Panc1 (cell line): Measurements from ENCODE around the gene GNB2.

Experiments used
- CTCF ChIP-seq: fragments of 450-650 bp; IDR thresholded peaks from 2 replicates; pipeline ENCODE4 v1.5.1; 2017; ENCODE audit warnings: mild to moderate bottlenecking
- POLR2AphosphoS5 ChIP-seq: IDR thresholded peaks from 2 replicates; pipeline ENCODE4 v1.6.1; 2012; ENCODE audit warnings: mild to moderate bottlenecking, low read depth, low read length, moderate library complexity
- SIN3A ChIP-seq: IDR thresholded peaks from 2 replicates; pipeline ENCODE4 v1.6.1; 2012; ENCODE audit warnings: low read depth, mild to moderate bottlenecking, low read length, moderate library complexity, borderline replicate concordance; ENCODE audit not compliant: insufficient read depth
- TF ChIP-seq, protein P1 (sequence below), 2 experiments: IDR thresholded peaks; 2 replicates each; pipeline ENCODE4 v1.6.1; 2011 to 2012; ENCODE audit warnings: low read depth in 2 of 2, control low read depth in 1 of 2, low read length in 1 of 2, mild to moderate bottlenecking in 1 of 2, moderate library complexity in 1 of 2; ENCODE audit not compliant: insufficient read depth in 1 of 2

GRCh38 chr7:100623951-100624824 lies 49.4 kb upstream of the GNB2 start:
- TF ChIP-seq SIN3A, result no peak
- no peak for TF ChIP-seq CTCF
- TF ChIP-seq POLR2AphosphoS5, result no peak
- TF ChIP-seq, protein P1, sequence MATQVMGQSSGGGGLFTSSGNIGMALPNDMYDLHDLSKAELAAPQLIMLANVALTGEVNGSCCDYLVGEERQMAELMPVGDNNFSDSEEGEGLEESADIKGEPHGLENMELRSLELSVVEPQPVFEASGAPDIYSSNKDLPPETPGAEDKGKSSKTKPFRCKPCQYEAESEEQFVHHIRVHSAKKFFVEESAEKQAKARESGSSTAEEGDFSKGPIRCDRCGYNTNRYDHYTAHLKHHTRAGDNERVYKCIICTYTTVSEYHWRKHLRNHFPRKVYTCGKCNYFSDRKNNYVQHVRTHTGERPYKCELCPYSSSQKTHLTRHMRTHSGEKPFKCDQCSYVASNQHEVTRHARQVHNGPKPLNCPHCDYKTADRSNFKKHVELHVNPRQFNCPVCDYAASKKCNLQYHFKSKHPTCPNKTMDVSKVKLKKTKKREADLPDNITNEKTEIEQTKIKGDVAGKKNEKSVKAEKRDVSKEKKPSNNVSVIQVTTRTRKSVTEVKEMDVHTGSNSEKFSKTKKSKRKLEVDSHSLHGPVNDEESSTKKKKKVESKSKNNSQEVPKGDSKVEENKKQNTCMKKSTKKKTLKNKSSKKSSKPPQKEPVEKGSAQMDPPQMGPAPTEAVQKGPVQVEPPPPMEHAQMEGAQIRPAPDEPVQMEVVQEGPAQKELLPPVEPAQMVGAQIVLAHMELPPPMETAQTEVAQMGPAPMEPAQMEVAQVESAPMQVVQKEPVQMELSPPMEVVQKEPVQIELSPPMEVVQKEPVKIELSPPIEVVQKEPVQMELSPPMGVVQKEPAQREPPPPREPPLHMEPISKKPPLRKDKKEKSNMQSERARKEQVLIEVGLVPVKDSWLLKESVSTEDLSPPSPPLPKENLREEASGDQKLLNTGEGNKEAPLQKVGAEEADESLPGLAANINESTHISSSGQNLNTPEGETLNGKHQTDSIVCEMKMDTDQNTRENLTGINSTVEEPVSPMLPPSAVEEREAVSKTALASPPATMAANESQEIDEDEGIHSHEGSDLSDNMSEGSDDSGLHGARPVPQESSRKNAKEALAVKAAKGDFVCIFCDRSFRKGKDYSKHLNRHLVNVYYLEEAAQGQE (IDR thresholded peaks at IDR 0.05; ENCODE audit: insufficient read depth in 1 of 2, low read depth in 2 of 2, low read length in 1 of 2), result no peak
